GM21786 (cell line): Measurements from ENCODE around the gene VPS39.

Experiments
- ATAC-seq: cut with Tn5 transposase; IDR thresholded peaks from one replicate; pipeline ENCODE4 v1.9.1; 2021; ENCODE audit not compliant: unreplicated experiment

The VPS39 gene

GRCh38 chr15:42146551-42147430 lies 61.3 kb downstream of the VPS39 start:
- ATAC-seq, result no peak

GRCh38 chr15:42145546-42146455 lies 62.3 kb downstream of the VPS39 start:
- no peak for ATAC-seq

GRCh38 chr15:42144841-42145375 lies 63.2 kb downstream of the VPS39 start:
- no peak for ATAC-seq

GRCh38 chr15:42143866-42144625 lies 64.1 kb downstream of the VPS39 start:
- no peak for ATAC-seq

GRCh38 chr15:42143356-42143755 lies 64.7 kb downstream of the VPS39 start:
- no peak for ATAC-seq

GRCh38 chr15:42141795-42142667 lies 66.1 kb downstream of the VPS39 start:
- no peak for ATAC-seq

GRCh38 chr15:42141246-42141645 lies 66.9 kb downstream of the VPS39 start:
- no peak for ATAC-seq

- ATAC-seq, result no peak
These were observed 67.6 kb downstream of the VPS39 start for GRCh38 chr15:42140383-42141070.

GRCh38 chr15:42139596-42139995 lies 68.5 kb downstream of the VPS39 start:
- ATAC-seq, result no peak

GRCh38 chr15:42138968-42139386 lies 69.1 kb downstream of the VPS39 start:
- no peak for ATAC-seq

- no peak for ATAC-seq
These were observed 69.7 kb downstream of the VPS39 start for GRCh38 chr15:42138411-42138810.

- ATAC-seq, result no peak
These were observed 70.4 kb downstream of the VPS39 start for GRCh38 chr15:42137461-42138261.

- ATAC-seq, result no peak
These were observed 71.6 kb downstream of the VPS39 start for GRCh38 chr15:42136513-42136912.

GRCh38 chr15:42135351-42135750 lies 72.8 kb downstream of the VPS39 start:
- no peak for ATAC-seq

- no peak for ATAC-seq
These were observed 73.4 kb downstream of the VPS39 start for GRCh38 chr15:42134617-42135245.

GRCh38 chr15:42133886-42134502 lies 74.1 kb downstream of the VPS39 start:
- ATAC-seq, result no peak

GRCh38 chr15:42133356-42133755 lies 74.7 kb downstream of the VPS39 start:
- ATAC-seq, result no peak
